CD14-positive monocyte (primary cell): ENCODE measurements around the gene RIC3. TPM values are rescaled to one million over a fixed set of nuclear protein-coding genes. Genes with fewer than 3 reads are reported as not detected.

ENCODE experiments used
- DNase-seq, 3 donors: peaks; one replicate each; pipeline ENCODE4 v3.0.0-alpha.2; 2011 to 2022
- H2AFZ ChIP-seq: 2 replicates; pipeline ENCODE4 v1.6.0; 2012; ENCODE audit warnings: mild to moderate bottlenecking, low read depth, low read length, inconsistent platforms; ENCODE audit not compliant: insufficient read depth, poor library complexity, severe bottlenecking
- H3K27ac ChIP-seq, 2 donors: 1 replicate in 1 of 2; 2 replicates in 1 of 2; pipeline ENCODE4 v1.5.1; 2012 to 2013; ENCODE audit warnings: low read length in 2 of 2, control low read depth in 1 of 2, inconsistent platforms in 1 of 2, low read depth in 1 of 2, mild to moderate bottlenecking in 1 of 2
- H3K27me3 ChIP-seq, 2 donors: one replicate each; pipeline versions ENCODE4 v1.6.0 to v1.6.1; 2011 to 2013; ENCODE audit warnings: low read length in 2 of 2; ENCODE audit not compliant: control insufficient read depth in 2 of 2, insufficient read depth in 2 of 2
- H3K36me3 ChIP-seq, 2 donors: replicated peaks in 1 of 2; 1 replicate in 1 of 2; 2 replicates in 1 of 2; pipeline versions ENCODE4 v1.5.1 to v1.6.1; 2012 to 2013; ENCODE audit warnings: low read length in 2 of 2, control low read depth in 1 of 2, inconsistent platforms in 1 of 2, mild to moderate bottlenecking in 1 of 2; ENCODE audit not compliant: insufficient read depth in 2 of 2, control insufficient read depth in 1 of 2
- H3K4me1 ChIP-seq, 2 donors: 1 replicate in 1 of 2; 2 replicates in 1 of 2; pipeline versions ENCODE4 v1.5.1 to v1.6.1; 2012 to 2013; ENCODE audit warnings: low read length in 2 of 2, control low read depth in 1 of 2, inconsistent platforms in 1 of 2, mild to moderate bottlenecking in 1 of 2, moderate library complexity in 1 of 2; ENCODE audit not compliant: insufficient read depth in 2 of 2, control insufficient read depth in 1 of 2
- H3K4me2 ChIP-seq: replicated peaks from 2 replicates; pipeline ENCODE3; 2012; ENCODE audit warnings: low read length, moderate library complexity, mild to moderate bottlenecking; ENCODE audit not compliant: poor library complexity, severe bottlenecking; ENCODE audit errors: extremely low read depth
- H3K4me3 ChIP-seq, 3 experiments: fragments of 200-600 bp in 1 of 3; sonication (generic) in 1 of 3; replicated peaks in 1 of 3; 1 replicate in 2 of 3; 2 replicates in 1 of 3; pipeline ENCODE4 v1.5.1; 2011 to 2013; ENCODE audit warnings: low read length in 3 of 3, mild to moderate bottlenecking in 3 of 3, control low read depth in 2 of 3, low read depth in 2 of 3, inconsistent platforms in 1 of 3, moderate library complexity in 1 of 3
- H3K79me2 ChIP-seq: 2 replicates; pipeline ENCODE4 v1.6.0; 2012; ENCODE audit warnings: mild to moderate bottlenecking, control low read depth, inconsistent platforms, low read length, moderate library complexity; ENCODE audit not compliant: insufficient read depth
- H3K9ac ChIP-seq: 2 replicates; pipeline ENCODE4 v1.6.0; 2017; ENCODE audit warnings: low read length, mild to moderate bottlenecking; ENCODE audit not compliant: insufficient read depth, poor library complexity, severe bottlenecking
- H3K9me3 ChIP-seq, 2 donors: replicated peaks in 1 of 2; 1 replicate in 1 of 2; 2 replicates in 1 of 2; pipeline versions ENCODE4 v1.5.1 to v1.6.1; 2012 to 2013; ENCODE audit warnings: low read length in 2 of 2, control low read depth in 1 of 2; ENCODE audit not compliant: control insufficient read depth in 1 of 2, insufficient read depth in 1 of 2
- H4K20me1 ChIP-seq: 2 replicates; pipeline ENCODE4 v1.6.0; 2012; ENCODE audit warnings: mild to moderate bottlenecking, low read length, control low read depth, moderate library complexity; ENCODE audit not compliant: insufficient read depth
- H3K27ac Mint-ChIP-seq, 7 donors: one replicate each; pipeline ENCODE4 v1.8.0; 2020; ENCODE audit warnings: mild to moderate bottlenecking in 7 of 7, mixed read lengths in 7 of 7, moderate library complexity in 6 of 7, inconsistent platforms in 2 of 7
- H3K27me3 Mint-ChIP-seq, 3 donors: one replicate each; pipeline ENCODE4 v1.8.0; 2021 to 2022; ENCODE audit warnings: low read depth in 3 of 3, mild to moderate bottlenecking in 3 of 3, mixed read lengths in 3 of 3, moderate library complexity in 3 of 3, inconsistent platforms in 1 of 3
- H3K36me3 Mint-ChIP-seq, 2 donors: one replicate each; pipeline ENCODE4 v1.8.0; 2020; ENCODE audit warnings: mixed read lengths in 2 of 2, inconsistent platforms in 1 of 2, mild to moderate bottlenecking in 1 of 2
- H3K4me1 Mint-ChIP-seq: one replicate; pipeline ENCODE4 v1.8.0; 2020; ENCODE audit warnings: mild to moderate bottlenecking, mixed read lengths
- H3K4me3 Mint-ChIP-seq, 2 donors: one replicate each; pipeline ENCODE4 v1.8.0; 2020; ENCODE audit warnings: mild to moderate bottlenecking in 2 of 2, mixed read lengths in 2 of 2, moderate library complexity in 1 of 2
- H3K9me3 Mint-ChIP-seq, 7 donors: one replicate each; pipeline ENCODE4 v1.8.0; 2020 to 2022; ENCODE audit warnings: mixed read lengths in 7 of 7, mild to moderate bottlenecking in 6 of 7, moderate library complexity in 6 of 7, inconsistent platforms in 2 of 7
- WGBS: methylation state at CpG from one replicate; pipeline ENCODE4 v1.1.5; 2013; ENCODE audit warnings: missing lambda C conversion rate; ENCODE audit not compliant: insufficient coverage; 5-methylcytosine and 5-hydroxymethylcytosine counted together
- intact Hi-C, 2 donors: fragments of 100-400 bp; cut with micrococcal nuclease; formaldehyde crosslinking; loops; one replicate each; pipeline versions ENCODE4 v1.15.0 to v1.15.1; 2023
- polyA plus RNA-seq, 3 donors: library from polyadenylated mRNA; depleted of rRNA in 1 of 3; unstranded in 2 of 3; stranded (reverse) in 1 of 3; fragments of 300-500 nt in 2 of 3; fragments of >200 nt in 1 of 3; fragmentation: Illumina TruSeq in 2 of 3; gene quantifications; 1 replicate in 2 of 3; 2 replicates in 1 of 3; pipeline ENCODE4 v1.2.3, GENCODE V29; 2012 to 2021
- TF ChIP-seq, protein P1 (sequence below): fragments of 200-600 bp; IDR thresholded peaks from one replicate; pipeline ENCODE4 v1.8.0; 2022; ENCODE audit warnings: antibody characterized with exemption, mild to moderate bottlenecking

RIC3 gene
- polyA plus RNA-seq, 3 donors, result 0.17 TPM; not detected in 2

DNA sequence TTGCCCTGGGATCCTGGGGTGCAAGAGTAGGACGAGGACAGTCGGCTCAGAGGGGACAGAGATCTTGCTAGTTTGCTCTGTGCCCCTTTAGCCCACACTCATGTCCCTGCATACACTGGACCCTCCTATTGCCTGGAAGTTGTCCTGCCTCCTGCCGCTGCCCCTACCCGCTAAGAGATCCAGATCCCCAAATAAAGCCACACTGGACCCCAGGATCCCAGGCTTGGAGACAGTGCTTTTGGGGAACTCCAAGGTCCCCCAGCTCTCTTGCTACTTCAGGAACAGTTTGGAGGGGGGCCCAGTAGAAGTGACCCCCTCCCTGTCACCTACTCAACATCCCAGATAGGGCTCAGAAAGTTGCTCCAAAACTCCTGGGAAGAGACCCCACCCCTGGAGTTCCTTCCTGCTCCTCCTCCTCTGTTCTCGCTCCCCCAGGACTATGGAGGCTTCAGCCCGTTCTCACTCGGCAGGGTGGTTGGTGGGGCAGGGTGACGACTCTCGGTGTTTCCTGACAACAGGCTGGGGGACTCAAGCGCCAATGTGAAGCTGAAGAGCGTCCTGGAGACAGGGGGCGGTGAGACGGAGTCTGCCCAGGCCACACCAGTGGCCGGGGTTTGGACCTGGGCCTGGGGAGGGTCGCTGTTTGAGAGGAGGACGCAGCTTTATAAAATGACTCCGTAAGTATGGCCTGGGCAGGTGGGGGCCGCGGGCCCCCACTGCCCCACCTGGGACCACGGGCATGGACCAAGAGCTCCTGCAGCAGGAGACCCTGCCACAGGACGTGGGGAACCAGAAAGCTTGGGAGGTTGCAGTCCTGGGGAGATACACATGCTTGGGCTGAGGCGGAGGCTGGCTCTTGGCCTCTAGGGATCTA, 107.0 kb downstream of the RIC3 start:
- Histone ChIP-seq H3K4me2 (no peak overlapping the region), H3K27me3 (no peaks in the 10 kb centered on the region), H3K4me3 (no peak overlapping the region), H3K27ac (no peak overlapping the region), H3K9ac (peak overlapping the region; percentile 8), H3K4me1 (no peaks in the 10 kb centered on the region), H3K36me3 (no peaks in the 10 kb centered on the region), H4K20me1 (no peaks in the 10 kb centered on the region), H3K9me3 (no peaks in the 10 kb centered on the region), H2AFZ (no peak overlapping the region), H3K79me2 (no peaks in the 10 kb centered on the region)
- 88% methylated on average over 19 of the region's 22 CpGs for WGBS
- TF ChIP-seq, protein P1, sequence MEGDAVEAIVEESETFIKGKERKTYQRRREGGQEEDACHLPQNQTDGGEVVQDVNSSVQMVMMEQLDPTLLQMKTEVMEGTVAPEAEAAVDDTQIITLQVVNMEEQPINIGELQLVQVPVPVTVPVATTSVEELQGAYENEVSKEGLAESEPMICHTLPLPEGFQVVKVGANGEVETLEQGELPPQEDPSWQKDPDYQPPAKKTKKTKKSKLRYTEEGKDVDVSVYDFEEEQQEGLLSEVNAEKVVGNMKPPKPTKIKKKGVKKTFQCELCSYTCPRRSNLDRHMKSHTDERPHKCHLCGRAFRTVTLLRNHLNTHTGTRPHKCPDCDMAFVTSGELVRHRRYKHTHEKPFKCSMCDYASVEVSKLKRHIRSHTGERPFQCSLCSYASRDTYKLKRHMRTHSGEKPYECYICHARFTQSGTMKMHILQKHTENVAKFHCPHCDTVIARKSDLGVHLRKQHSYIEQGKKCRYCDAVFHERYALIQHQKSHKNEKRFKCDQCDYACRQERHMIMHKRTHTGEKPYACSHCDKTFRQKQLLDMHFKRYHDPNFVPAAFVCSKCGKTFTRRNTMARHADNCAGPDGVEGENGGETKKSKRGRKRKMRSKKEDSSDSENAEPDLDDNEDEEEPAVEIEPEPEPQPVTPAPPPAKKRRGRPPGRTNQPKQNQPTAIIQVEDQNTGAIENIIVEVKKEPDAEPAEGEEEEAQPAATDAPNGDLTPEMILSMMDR, result no peak
- H3K9me3 Mint-ChIP-seq, result peaks cover 0 to 2% (median 0%) of the 10 kb centered on the region in 7 donors
- no peaks in the 10 kb centered on the region for H3K36me3 Mint-ChIP-seq
- intact Hi-C loops, result no loop called here
- H3K27me3 Mint-ChIP-seq, result peaks cover 2 to 9% (median 4%) of the 10 kb centered on the region in 3 donors
- H3K4me1 Mint-ChIP-seq, result no peaks in the 10 kb centered on the region
- H3K4me3 Mint-ChIP-seq, result peak overlapping the region in 1 of 2 donors; percentile 41
- no peak for DNase-seq
- no peak overlapping the region for H3K27ac Mint-ChIP-seq

DNA sequence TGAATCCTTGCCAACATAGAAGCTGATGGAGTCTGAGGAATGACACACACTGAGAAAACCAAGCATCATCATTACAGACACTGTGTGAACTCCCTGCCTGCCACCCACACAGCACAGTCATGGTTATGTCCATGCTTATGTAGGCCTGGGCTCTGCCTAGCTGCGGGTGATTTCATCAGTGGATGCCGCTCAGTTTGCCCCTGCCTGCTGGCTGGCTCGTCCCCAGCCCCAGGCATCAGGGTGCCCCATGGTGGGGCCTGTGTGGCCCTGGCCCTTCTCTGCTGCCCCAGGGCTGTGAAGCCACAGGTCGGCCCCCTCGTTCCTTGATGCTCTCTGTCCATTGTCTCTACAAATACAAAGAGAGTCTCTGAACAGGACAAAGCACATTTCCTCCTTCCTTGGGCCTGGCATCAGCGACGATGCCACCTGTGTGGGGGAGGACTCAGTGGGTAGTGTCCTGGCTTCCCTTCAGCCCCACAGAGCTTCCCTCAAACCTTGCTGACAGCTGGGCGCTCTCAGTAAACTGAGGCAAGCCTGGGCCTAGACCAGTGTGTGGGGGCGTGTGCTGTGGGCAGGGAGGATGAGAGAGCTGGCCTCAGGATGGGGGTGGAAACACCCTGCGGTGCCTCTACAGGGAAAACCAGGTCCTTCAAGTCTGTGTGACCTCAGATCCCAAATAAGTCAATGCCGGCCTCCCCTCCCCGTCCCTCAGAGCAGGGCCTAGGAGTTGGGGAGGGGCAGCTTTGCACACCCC, 107.8 kb downstream of the RIC3 start:
- H3K36me3 ChIP-seq, result no peaks in the 10 kb centered on the region
- Mint-ChIP-seq H3K27ac (no peak overlapping the region), H3K9me3 (peaks cover 0 to 2% (median 0%) of the 10 kb centered on the region in 7 donors), H3K4me1 (no peaks in the 10 kb centered on the region), H3K36me3 (no peaks in the 10 kb centered on the region), H3K4me3 (no peak overlapping the region), H3K27me3 (peaks cover 0 to 7% (median 0%) of the 10 kb centered on the region in 3 donors)
- H3K9ac ChIP-seq, result peak overlapping the region; percentile 8
- H3K4me3 ChIP-seq, result no peak overlapping the region
- intact Hi-C loops, result no loop called here
- no peak overlapping the region for H3K4me2 ChIP-seq
- no peak overlapping the region for H3K27ac ChIP-seq
- DNase-seq, result no peak
- no peaks in the 10 kb centered on the region for H3K4me1 ChIP-seq
- H2AFZ ChIP-seq, result no peak overlapping the region
- H3K79me2 ChIP-seq, result no peaks in the 10 kb centered on the region
- H3K27me3 ChIP-seq, result no peaks in the 10 kb centered on the region
- 100% methylated on average over 4 of the region's 12 CpGs for WGBS
- no peaks in the 10 kb centered on the region for H4K20me1 ChIP-seq
- no peaks in the 10 kb centered on the region for H3K9me3 ChIP-seq
- TF ChIP-seq, protein P1, result no peak
